GM23248 (cell line): Measurements from ENCODE around the gene TSPAN1.

ENCODE experiments used
- EZH2 ChIP-seq: fragments of 200-600 bp; sonication (generic); IDR thresholded peaks from 2 replicates; pipeline ENCODE4 v1.6.1; 2018; ENCODE audit warnings: antibody characterized with exemption, mild to moderate bottlenecking; ENCODE audit not compliant: insufficient read depth, poor library complexity, severe bottlenecking
- EZH2phosphoT487 ChIP-seq: fragments of 200-600 bp; sonication (generic); IDR thresholded peaks from 2 replicates; pipeline ENCODE4 v1.6.1; 2018; ENCODE audit warnings: antibody characterized with exemption, moderate library complexity, mild to moderate bottlenecking, low read depth; ENCODE audit not compliant: insufficient read depth

DNA sequence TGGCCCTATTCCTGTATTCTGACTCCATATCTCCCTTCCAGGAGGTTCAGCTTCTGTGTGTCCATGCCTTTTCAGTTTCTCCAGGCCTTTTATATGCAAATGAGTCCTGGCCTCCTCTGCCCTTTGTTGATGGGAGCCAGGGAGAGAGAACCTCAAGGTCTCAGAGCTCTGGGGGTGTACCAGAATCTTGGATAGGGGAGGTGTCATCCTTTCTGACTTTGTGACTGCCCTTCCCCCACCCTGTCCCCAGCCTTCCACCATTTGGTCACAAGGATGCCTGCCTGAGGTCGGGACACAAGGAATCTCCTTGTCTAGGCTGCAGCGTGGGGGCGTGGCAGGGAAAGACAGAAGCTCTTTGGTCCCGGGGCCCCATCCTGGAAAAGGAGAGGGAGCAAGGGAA lies 46.9 kb downstream of the TSPAN1 start:
- TF ChIP-seq EZH2 = no peak
- no peak for TF ChIP-seq EZH2phosphoT487
